Activated T-cell treated with anti-CD3 and anti-CD28 coated beads, Interleukin-2, amount 50 U/mL, for 4 hours (primary cell): ENCODE results near the gene PITPNC1. TPM values are rescaled to one million over a fixed set of nuclear protein-coding genes. Genes with fewer than 3 reads are reported as not detected.
"Not testable (repeated sequence)": the region's sequence is repeated elsewhere in the genome, so short reads cannot be mapped to it uniquely, and the experiment has no call there.

Experiments used
- ATAC-seq, 2 donors: fragments of 200-7000 bp; cut with Tn5 transposase; one replicate each; pipeline ENCODE4 v1.10.0; 2021
- DNase-seq: peaks from one replicate; pipeline ENCODE4 v3.0.0-alpha.2; 2020
- H3K27me3 Mint-ChIP-seq: one replicate; pipeline ENCODE4 v1.8.0; 2021; ENCODE audit warnings: low read depth, mixed read lengths
- H3K36me3 Mint-ChIP-seq: one replicate; pipeline ENCODE4 v1.8.0; 2022; ENCODE audit warnings: mixed read lengths; ENCODE audit not compliant: insufficient read depth
- H3K4me1 Mint-ChIP-seq: one replicate; pipeline ENCODE4 v1.8.0; 2021; ENCODE audit warnings: low read depth, mixed read lengths
- H3K4me3 Mint-ChIP-seq: one replicate; pipeline ENCODE4 v1.8.0; 2021; ENCODE audit warnings: mild to moderate bottlenecking, moderate library complexity, mixed read lengths
- H3K9me3 Mint-ChIP-seq: one replicate; pipeline ENCODE4 v1.8.0; 2021; ENCODE audit warnings: mixed read lengths
- total RNA-seq, 3 donors: library from RNA; stranded (reverse); gene quantifications; one replicate each; pipeline ENCODE4 v1.2.1, GENCODE V29; 2021

The PITPNC1 gene
- total RNA-seq, 3 donors from 2014 or later: 14.3 to 28.0 (median 19.7) TPM

DNA sequence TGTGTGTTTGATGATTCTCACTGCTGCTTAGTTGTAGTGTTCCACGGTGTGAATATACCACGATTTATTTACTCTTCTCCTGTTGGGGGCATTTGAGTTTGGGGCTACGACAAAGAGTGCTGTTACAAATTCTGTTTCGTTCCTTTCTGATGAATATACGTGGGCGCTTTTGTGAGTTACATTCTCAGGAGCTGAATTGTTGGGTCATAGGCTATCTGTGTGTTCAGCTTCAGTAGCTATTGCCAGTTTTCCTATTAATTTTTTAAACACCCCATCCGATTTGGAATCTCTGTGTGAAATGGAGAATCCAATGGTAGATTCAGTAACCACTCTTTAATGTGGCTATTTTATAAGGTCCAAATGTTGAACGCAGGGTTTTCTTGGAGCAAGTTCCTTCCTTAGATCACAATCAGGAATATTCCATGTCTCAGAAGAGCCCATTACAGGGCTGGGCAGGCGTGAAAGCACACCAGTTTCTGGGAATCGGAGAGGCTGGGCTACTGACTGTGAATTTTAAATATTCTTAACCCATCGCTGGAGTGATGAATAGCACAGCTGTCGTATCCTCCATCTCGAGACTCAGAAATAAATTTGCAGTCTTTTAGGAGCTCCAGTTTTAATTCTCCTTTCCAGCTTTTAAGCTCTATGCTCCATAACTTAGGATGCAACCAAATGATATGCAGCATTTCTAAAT is 115.9 kb downstream of the PITPNC1 start:
- no peaks in the 10 kb centered on the region for H3K27me3 Mint-ChIP-seq
- no peak overlapping the region for H3K4me3 Mint-ChIP-seq
- H3K4me1 Mint-ChIP-seq: peaks cover 53% of the 10 kb centered on the region
- H3K36me3 Mint-ChIP-seq: peaks cover 14% of the 10 kb centered on the region
- ATAC-seq: no peak
- no peak for DNase-seq
- H3K9me3 Mint-ChIP-seq: peaks cover 3% of the 10 kb centered on the region

DNA sequence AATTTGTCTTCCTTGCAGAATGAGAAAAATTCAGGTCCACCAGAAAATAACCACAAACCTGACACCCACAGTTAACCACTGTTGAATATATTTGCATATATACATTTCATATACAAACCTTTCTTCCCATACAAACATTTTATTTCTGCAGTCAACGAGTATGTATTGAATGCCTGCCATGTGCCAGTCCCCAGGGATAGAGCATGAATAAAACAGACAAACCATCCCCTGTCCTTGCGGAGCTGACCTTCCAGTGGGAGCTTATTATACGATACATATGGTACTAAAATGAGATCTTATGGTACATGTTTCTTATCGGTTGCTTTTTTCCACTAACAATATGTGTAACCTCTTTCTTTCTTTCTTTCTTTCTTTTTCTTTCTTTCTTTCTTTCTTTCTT is 116.7 kb downstream of the PITPNC1 start:
- Mint-ChIP-seq H3K36me3 (peaks cover 10% of the 10 kb centered on the region), H3K9me3 (peaks cover 3% of the 10 kb centered on the region), H3K4me1 (peaks cover 53% of the 10 kb centered on the region), H3K27me3 (no peaks in the 10 kb centered on the region), H3K4me3 (no peak overlapping the region)
- ATAC-seq (no peak), DNase-seq (no peak)

DNA sequence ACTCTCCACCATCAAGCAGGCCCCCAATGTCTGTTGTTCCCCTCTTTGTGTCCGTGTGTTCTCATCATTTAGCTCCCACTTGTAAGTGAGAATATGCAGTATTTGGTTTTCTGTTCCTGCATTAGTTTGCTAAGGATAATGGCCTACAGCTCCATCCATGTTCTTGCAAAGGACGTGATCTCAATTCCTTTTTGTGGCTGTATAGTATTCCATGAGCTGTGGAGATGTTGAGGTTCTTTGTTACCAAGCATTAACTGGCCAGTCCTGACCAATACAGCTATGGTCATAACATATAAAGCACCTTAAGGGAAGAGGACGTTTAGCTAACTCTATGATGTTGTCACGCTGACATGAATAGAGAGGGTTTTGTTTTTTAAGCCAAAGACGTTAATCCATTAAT is 118.5 kb downstream of the PITPNC1 start:
- H3K4me3 Mint-ChIP-seq, ATAC-seq, H3K9me3 Mint-ChIP-seq, H3K27me3 Mint-ChIP-seq, H3K36me3 Mint-ChIP-seq, DNase-seq: not testable (repeated sequence)
- H3K4me1 Mint-ChIP-seq: peaks cover 49% of the 10 kb centered on the region

DNA sequence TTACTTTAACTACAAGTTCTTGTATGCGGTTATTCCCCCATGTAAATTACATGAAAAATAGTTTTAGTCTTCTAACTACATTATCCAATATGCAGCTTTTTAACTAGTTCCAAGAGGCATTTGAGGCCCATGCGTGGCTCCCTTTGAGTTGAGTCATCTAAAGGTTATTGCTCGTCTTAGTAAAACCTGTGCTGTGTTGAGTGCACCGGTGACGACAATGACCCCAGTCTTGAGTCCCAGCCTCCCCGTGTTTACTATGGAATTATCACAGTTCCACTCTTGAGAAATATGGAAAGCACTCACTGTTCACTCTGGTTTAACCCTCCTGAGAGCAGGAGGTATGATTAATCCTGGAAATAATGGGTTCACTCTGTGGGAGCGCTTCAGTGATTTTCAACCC is 119.2 kb downstream of the PITPNC1 start:
- H3K4me3 Mint-ChIP-seq: no peak overlapping the region
- no peaks in the 10 kb centered on the region for H3K27me3 Mint-ChIP-seq
- no peak for ATAC-seq
- peaks cover 47% of the 10 kb centered on the region for H3K4me1 Mint-ChIP-seq
- peaks cover 3% of the 10 kb centered on the region for H3K9me3 Mint-ChIP-seq
- peaks cover 10% of the 10 kb centered on the region for H3K36me3 Mint-ChIP-seq
- no peak for DNase-seq

DNA sequence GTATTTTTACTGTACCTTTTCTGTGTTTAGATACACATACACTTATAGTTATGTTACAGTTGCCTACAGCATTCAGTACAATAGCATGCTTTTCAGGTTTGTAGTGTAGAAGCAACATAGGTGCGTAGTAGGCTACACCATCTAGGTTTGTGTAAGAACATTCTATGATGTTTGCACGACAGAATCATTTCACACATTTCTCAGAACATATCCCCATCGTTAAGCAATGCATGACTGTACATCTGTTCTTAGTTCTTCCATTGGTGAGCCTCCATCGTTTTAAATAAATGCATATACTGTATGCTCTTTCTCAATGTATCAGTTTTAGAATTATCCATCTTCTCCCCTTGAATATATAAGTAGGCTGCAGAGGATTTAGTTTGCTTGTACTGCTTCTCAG is 122.6 kb downstream of the PITPNC1 start:
- Mint-ChIP-seq H3K27me3 (no peaks in the 10 kb centered on the region), H3K36me3 (peaks cover 17% of the 10 kb centered on the region), H3K4me1 (peaks cover 48% of the 10 kb centered on the region), H3K4me3 (no peak overlapping the region), H3K9me3 (peaks cover 3% of the 10 kb centered on the region)
- ATAC-seq (no peak), DNase-seq (no peak)

DNA sequence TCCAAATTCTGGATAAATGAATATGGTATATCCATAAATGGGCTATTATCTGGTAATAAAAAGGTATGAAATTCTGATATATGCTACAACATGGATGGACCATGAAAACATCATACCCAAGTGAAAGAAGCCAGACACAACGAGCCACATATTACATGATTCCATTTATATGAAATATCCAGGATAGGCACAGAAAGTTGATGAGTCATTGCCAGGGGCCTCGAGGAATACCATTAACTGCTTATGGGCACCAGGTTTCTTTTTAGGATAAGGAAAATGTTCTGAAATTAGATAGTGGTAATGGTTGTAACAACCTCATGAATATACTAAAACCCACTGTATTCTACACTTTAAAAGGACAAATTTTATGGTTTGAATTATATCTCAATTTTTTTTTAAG is 123.2 kb downstream of the PITPNC1 start:
- no peak overlapping the region for H3K4me3 Mint-ChIP-seq
- peaks cover 20% of the 10 kb centered on the region for H3K36me3 Mint-ChIP-seq
- H3K9me3 Mint-ChIP-seq: peaks cover 3% of the 10 kb centered on the region
- ATAC-seq (no peak), DNase-seq (no peak)
- peaks cover 54% of the 10 kb centered on the region for H3K4me1 Mint-ChIP-seq
- H3K27me3 Mint-ChIP-seq: no peaks in the 10 kb centered on the region

DNA sequence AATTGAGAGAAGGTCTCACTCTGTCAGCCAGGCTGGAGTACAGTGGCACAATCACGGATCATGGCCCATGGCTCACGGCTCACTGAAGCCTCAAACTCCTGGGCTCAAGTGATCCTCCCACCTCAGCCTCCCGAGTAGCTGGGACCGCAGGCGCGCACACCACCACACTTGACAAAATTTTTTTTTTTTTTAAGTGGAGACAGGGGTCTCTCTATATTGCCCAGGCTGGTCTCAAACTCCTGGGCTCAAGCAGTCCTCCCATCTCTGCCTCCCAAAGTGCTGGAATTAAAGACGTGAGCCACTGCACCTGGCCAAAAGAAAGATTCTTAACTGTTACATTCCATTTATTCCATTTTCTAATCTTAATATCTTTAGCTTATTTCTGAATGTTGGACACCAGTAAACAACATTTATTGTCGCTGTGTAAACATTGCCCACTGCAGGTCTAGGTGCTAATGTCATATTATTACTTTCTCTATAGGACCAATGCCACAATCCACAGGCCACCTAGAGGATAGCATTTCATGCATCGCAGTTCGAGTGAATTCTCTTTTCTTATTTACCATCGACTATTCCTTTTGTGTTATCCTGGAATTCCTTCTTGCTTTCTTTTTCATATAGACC is 123.7 kb downstream of the PITPNC1 start:
- H3K9me3 Mint-ChIP-seq: no peaks in the 10 kb centered on the region
- DNase-seq: no peak
- no peak for ATAC-seq
- peaks cover 17% of the 10 kb centered on the region for H3K36me3 Mint-ChIP-seq
- peaks cover 59% of the 10 kb centered on the region for H3K4me1 Mint-ChIP-seq
- no peaks in the 10 kb centered on the region for H3K27me3 Mint-ChIP-seq
- H3K4me3 Mint-ChIP-seq: no peak overlapping the region

DNA sequence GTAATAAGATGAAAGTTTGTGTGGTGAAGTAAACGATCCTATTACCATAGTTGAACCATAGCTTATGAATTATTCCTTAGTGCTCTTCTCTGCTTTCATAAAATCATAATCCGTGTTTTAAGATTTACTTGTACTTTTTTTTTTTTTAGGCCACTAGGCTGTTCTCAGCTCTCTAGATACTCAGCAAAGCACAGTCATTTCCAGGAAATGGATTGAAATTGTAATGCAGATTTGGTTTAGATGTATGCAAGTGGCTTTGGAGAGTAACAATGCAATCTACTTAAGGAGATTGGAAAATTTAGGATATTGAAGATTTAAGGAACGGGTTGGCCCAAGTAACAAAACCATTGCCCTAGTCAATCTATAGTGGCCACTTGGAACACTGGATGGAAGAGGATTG is 125.1 kb downstream of the PITPNC1 start:
- no peak overlapping the region for H3K4me3 Mint-ChIP-seq
- H3K9me3 Mint-ChIP-seq: peaks cover 4% of the 10 kb centered on the region
- H3K27me3 Mint-ChIP-seq: no peaks in the 10 kb centered on the region
- ATAC-seq: no peak
- peaks cover 22% of the 10 kb centered on the region for H3K36me3 Mint-ChIP-seq
- no peak for DNase-seq
- H3K4me1 Mint-ChIP-seq: peaks cover 63% of the 10 kb centered on the region

DNA sequence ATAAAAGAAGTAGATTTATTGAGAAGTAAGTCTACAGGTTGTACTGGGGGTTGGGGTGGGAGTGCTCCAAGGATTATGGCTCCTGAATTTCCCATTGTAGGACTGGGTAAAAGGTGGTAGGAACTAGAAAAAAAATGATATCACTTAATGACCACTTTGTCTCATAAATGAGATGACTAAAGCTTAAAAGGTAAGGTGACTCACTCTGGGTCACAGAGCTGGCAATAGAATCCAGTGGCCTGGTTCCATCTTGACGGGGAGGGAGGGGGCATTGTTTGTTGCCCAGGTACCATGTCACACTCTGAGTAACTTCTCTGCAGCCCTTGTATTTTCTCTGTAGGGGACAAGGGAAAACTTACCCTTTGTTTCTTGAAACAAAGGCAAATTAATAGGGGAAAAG is 126.1 kb downstream of the PITPNC1 start:
- H3K27me3 Mint-ChIP-seq: no peaks in the 10 kb centered on the region
- H3K4me3 Mint-ChIP-seq: no peak overlapping the region
- peaks cover 68% of the 10 kb centered on the region for H3K4me1 Mint-ChIP-seq
- peaks cover 9% of the 10 kb centered on the region for H3K9me3 Mint-ChIP-seq
- peaks cover 27% of the 10 kb centered on the region for H3K36me3 Mint-ChIP-seq
- peak; percentile 85 for ATAC-seq
- peak; percentile 24 for DNase-seq

DNA sequence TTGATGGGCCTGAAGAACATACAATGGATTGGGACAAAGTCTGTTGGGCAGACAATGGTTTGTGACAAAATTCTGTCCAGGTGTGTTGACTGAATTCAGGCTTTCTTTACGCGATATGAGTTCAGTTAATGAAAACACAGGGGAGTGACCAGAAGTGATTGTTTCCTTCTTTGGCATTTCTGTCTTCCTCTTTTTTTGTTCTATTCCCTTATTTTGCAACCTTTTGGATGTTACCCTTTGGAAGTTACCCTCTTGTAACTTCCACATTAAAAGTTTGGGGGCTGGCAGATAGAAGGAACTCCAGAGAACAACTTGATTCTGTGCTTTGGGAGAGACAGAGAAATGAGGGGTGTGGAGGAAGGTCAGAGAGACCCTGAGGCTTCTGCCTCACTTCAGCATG is 126.7 kb downstream of the PITPNC1 start:
- no peak for DNase-seq
- H3K36me3 Mint-ChIP-seq: peaks cover 30% of the 10 kb centered on the region
- no peak for ATAC-seq
- H3K4me1 Mint-ChIP-seq: peaks cover 68% of the 10 kb centered on the region
- H3K27me3 Mint-ChIP-seq: no peaks in the 10 kb centered on the region
- no peak overlapping the region for H3K4me3 Mint-ChIP-seq
- H3K9me3 Mint-ChIP-seq: peaks cover 9% of the 10 kb centered on the region

DNA sequence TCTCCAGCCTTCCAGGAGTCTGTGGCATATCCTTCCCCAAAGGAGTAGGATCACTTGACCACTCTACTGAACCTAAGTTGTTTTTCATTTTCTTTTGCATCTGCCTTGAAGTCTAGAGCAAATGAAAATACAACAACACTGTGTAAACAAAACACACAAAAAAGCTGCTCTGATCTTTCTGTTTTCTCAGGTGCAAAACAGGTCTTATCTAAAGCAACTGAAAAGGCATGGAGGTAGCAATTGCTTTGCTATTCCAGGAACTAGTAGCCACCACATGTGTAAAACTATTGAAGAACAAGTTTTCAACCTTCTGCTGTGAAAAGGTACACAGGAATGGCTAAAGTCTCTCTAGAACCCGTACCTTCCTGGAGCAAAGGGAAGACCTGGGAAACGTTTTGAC is 127.1 kb downstream of the PITPNC1 start:
- Mint-ChIP-seq H3K4me1 (peaks cover 66% of the 10 kb centered on the region), H3K36me3 (peaks cover 29% of the 10 kb centered on the region), H3K4me3 (no peak overlapping the region), H3K27me3 (no peaks in the 10 kb centered on the region), H3K9me3 (peaks cover 9% of the 10 kb centered on the region)
- DNase-seq: no peak
- no peak for ATAC-seq

DNA sequence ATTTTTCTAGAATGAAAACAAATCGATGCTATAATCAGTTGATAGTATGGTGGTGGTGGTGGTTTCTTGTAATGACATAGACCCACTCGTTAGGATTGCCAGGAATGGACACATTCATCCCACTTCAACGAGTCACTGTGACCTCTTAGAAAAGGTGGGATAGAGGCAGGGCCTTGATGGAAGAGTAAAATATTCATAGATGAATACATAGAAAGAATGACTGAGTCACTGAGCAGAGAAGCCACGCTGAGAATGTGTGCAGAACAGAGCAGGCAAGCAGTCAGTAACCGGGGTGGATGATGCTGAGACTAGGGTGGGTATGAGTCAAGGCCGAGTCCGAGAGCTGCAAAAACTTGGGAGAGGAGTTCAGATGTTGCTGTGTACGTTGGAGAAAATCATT is 129.9 kb downstream of the PITPNC1 start:
- DNase-seq (no peak), ATAC-seq (peak; percentile 46 to 76)
- Mint-ChIP-seq H3K36me3 (peaks cover 24% of the 10 kb centered on the region), H3K9me3 (peaks cover 9% of the 10 kb centered on the region), H3K4me1 (peaks cover 65% of the 10 kb centered on the region), H3K4me3 (no peak overlapping the region), H3K27me3 (no peaks in the 10 kb centered on the region)

DNA sequence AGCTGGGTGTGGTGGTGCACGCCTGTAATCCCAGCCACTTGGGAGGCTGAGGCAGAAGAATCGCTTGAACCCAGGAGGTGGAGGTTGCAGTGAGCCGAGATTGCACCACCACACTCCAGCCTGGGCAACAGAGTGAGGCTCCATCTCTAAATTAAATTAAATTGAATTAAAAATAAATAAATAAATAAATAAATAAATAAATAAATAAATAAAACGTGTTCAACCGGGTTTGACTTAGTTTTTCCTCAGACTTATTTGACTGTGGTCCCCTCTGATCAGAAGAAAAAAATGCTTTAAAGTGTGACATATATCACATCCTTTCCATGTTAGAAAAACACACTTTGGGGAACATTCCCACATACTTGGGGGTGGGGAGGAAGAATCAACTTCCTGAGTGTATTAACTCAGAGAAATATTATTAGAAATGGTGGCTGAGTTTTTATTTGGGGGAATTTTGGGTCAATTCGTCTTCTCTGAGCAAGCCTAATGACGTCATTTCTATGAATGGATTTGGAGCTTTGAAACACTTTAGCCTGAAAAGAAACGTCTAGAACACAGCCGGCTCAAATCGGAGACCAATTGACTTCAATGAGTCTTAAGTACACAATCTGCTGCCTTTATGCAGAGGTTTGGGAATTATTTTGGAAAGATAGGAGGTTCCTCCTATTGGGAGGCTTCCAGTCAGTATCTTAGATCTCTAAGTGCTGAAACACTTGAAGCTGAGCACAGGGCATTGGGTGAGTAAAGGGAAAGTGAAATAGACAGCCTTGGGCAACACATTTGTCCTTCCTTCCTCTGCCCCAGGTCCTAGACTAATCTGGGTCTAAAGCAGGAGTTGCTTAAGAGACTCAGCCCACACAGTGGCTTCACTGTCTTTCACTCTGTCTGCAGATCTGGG is 132.6 kb downstream of the PITPNC1 start:
- Mint-ChIP-seq H3K4me3 (no peak overlapping the region), H3K9me3 (peaks cover 9% of the 10 kb centered on the region), H3K4me1 (peaks cover 46% of the 10 kb centered on the region), H3K27me3 (no peaks in the 10 kb centered on the region), H3K36me3 (peaks cover 17% of the 10 kb centered on the region)
- ATAC-seq (no peak), DNase-seq (no peak)

DNA sequence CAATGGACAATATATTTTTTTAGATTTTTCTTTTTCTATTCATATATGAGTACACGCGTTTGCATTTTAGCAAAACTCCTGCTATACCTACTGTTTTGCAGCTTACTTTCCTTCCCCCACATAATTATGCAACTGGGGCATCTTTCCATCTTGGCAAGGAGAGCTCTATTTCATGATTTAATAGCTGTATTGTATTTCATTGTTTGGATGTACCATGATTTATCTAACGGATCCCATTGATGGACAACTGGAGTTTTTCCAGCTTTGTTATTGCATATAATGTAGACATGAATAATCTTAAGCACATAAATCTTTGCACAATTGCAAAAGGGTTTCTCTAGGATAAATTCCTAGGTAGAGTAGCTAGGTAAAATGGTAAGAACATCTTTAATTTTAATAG is 133.9 kb downstream of the PITPNC1 start:
- Mint-ChIP-seq H3K36me3 (peaks cover 17% of the 10 kb centered on the region), H3K9me3 (peaks cover 9% of the 10 kb centered on the region), H3K4me3 (no peak overlapping the region), H3K27me3 (no peaks in the 10 kb centered on the region), H3K4me1 (peaks cover 40% of the 10 kb centered on the region)
- ATAC-seq (no peak), DNase-seq (no peak)
